HG03469 (cell line): ENCODE data around the gene RRM2.
A peak's percentile ranks its signal among the peaks of the same experiment; 100 is the strongest.

Experiments used
- ATAC-seq: cut with Tn5 transposase; IDR thresholded peaks from one replicate; pipeline ENCODE4 v1.9.1; 2021; ENCODE audit warnings: mild to moderate bottlenecking, moderate library complexity, moderate number of reproducible peaks; ENCODE audit not compliant: unreplicated experiment

The RRM2 gene

GRCh38 chr2:10122500-10123280 is at the start of gene RRM2:
TSS of gene RRM2 (plus strand) at chr2:10122739. CDS start at chr2:10122799, 60 bp downstream.
- ATAC-seq: peak; percentile 45

- ATAC-seq: no peak
These were observed 48.8 kb upstream of the RRM2 start for GRCh38 chr2:10073706-10074105.

GRCh38 chr2:10075101-10075500 is 47.4 kb upstream of the RRM2 start:
- ATAC-seq: no peak

GRCh38 chr2:10075571-10076209 is 46.8 kb upstream of the RRM2 start:
- no peak for ATAC-seq

GRCh38 chr2:10076511-10076910 is 46.0 kb upstream of the RRM2 start:
- ATAC-seq: no peak

- ATAC-seq: no peak
These were observed 45.5 kb upstream of the RRM2 start for GRCh38 chr2:10076988-10077527.

GRCh38 chr2:10078001-10078400 is 44.5 kb upstream of the RRM2 start:
- ATAC-seq: no peak

- no peak for ATAC-seq
These were observed 43.8 kb upstream of the RRM2 start for GRCh38 chr2:10078704-10079265.

GRCh38 chr2:10079266-10079869 is 43.2 kb upstream of the RRM2 start:
- ATAC-seq: no peak

GRCh38 chr2:10079870-10080535 is 42.5 kb upstream of the RRM2 start, which contains the start of gene CYS1:
TSS of gene CYS1 (minus strand) at chr2:10080411. CDS start at chr2:10080223, 188 bp downstream.
- ATAC-seq: no peak

GRCh38 chr2:10080536-10081304 is 41.8 kb upstream of the RRM2 start:
- ATAC-seq: no peak

GRCh38 chr2:10083046-10083445 is 39.5 kb upstream of the RRM2 start:
- ATAC-seq: no peak

GRCh38 chr2:10083692-10084211 is 38.8 kb upstream of the RRM2 start:
- no peak for ATAC-seq

GRCh38 chr2:10084223-10084865 is 38.2 kb upstream of the RRM2 start:
- no peak for ATAC-seq

- ATAC-seq: no peak
These were observed 37.4 kb upstream of the RRM2 start for GRCh38 chr2:10085043-10085667.

GRCh38 chr2:10085668-10086059 is 36.9 kb upstream of the RRM2 start:
- no peak for ATAC-seq

GRCh38 chr2:10086950-10087349 is 35.6 kb upstream of the RRM2 start:
- no peak for ATAC-seq

GRCh38 chr2:10087360-10087759 is 35.2 kb upstream of the RRM2 start:
- ATAC-seq: no peak
